ENCODE measurements around the gene CMTM6.
A peak's percentile ranks its signal among the peaks of the same experiment; 100 is the strongest.
"Not testable (repeated sequence)": the region's sequence is repeated elsewhere in the genome, so short reads cannot be mapped to it uniquely, and the experiment has no call there.

The CMTM6 gene

GRCh38 chr3:32498992-32499391 is 3.7 kb downstream of the CMTM6 start:
- DNase-seq, result no peak

- DNase-seq, result no peak
These were observed 4.4 kb downstream of the CMTM6 start for GRCh38 chr3:32498252-32498651.

GRCh38 chr3:32495609-32496008 is 7.0 kb downstream of the CMTM6 start:
- DNase-seq, result no peak

GRCh38 chr3:32495085-32495484 is 7.6 kb downstream of the CMTM6 start:
- DNase-seq, result no peak

- DNase-seq, result no peak
These were observed 8.9 kb downstream of the CMTM6 start for GRCh38 chr3:32493437-32494414.

GRCh38 chr3:32492684-32493436 is 9.8 kb downstream of the CMTM6 start:
- no peak for DNase-seq

GRCh38 chr3:32488474-32489008 is 14.1 kb downstream of the CMTM6 start:
- DNase-seq, result no peak

- no peak for DNase-seq
These were observed 14.7 kb downstream of the CMTM6 start for GRCh38 chr3:32487781-32488473.

GRCh38 chr3:32484436-32484835 is 18.2 kb downstream of the CMTM6 start:
- no peak for DNase-seq

- DNase-seq, result no peak
These were observed 18.9 kb downstream of the CMTM6 start for GRCh38 chr3:32483772-32484171.

- no peak for DNase-seq
These were observed 20.0 kb downstream of the CMTM6 start for GRCh38 chr3:32482693-32483092.

- no peak for DNase-seq
These were observed 20.6 kb downstream of the CMTM6 start for GRCh38 chr3:32481791-32482631.

GRCh38 chr3:32480604-32481003 is 22.0 kb downstream of the CMTM6 start:
- DNase-seq, result no peak

GRCh38 chr3:32474201-32474600 is 28.5 kb downstream of the CMTM6 start:
- DNase-seq, result no peak

GRCh38 chr3:32472151-32472550 is 30.5 kb downstream of the CMTM6 start:
- DNase-seq, result not testable (repeated sequence)

GRCh38 chr3:32471246-32471645 is 31.4 kb downstream of the CMTM6 start:
- DNase-seq, result no peak

- no peak for DNase-seq
These were observed 32.3 kb downstream of the CMTM6 start for GRCh38 chr3:32470362-32470761.

GRCh38 chr3:32469151-32469874 is 33.3 kb downstream of the CMTM6 start:
- no peak for DNase-seq

- DNase-seq, result peak; percentile 60 to 77
These were observed 35.1 kb downstream of the CMTM6 start for GRCh38 chr3:32467333-32468070.

GRCh38 chr3:32466808-32467207 is 35.8 kb downstream of the CMTM6 start:
- DNase-seq, result not testable (repeated sequence)

GRCh38 chr3:32464726-32465125 is 37.9 kb downstream of the CMTM6 start:
- DNase-seq, result not testable (repeated sequence)
